ENCODE results near the gene SLC15A4.

The SLC15A4 gene

DNA sequence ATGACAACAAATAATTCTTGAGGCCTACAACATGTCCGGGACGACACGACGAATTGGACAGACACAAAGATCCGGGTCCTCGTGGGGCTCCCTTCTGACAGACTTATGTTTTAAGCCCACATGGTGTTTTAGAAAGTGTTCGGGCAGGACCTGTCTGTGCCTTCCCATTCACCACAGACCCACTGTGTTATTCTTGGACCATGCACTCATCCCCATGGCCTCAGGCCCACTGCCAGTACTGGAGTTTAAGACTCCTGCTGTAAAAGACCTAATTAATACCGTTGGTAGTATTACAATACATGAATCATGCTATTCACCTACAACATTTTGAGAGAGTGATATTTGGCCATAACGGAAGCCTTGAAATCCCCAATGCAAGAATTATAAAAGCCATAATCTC is 20.0 kb downstream of the SLC15A4 start:
- TF ChIP-seq, protein P1, sequence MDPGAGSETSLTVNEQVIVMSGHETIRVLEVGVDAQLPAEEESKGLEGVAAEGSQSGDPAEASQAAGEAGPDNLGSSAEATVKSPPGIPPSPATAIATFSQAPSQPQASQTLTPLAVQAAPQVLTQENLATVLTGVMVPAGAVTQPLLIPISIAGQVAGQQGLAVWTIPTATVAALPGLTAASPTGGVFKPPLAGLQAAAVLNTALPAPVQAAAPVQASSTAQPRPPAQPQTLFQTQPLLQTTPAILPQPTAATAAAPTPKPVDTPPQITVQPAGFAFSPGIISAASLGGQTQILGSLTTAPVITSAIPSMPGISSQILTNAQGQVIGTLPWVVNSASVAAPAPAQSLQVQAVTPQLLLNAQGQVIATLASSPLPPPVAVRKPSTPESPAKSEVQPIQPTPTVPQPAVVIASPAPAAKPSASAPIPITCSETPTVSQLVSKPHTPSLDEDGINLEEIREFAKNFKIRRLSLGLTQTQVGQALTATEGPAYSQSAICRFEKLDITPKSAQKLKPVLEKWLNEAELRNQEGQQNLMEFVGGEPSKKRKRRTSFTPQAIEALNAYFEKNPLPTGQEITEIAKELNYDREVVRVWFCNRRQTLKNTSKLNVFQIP (CRISPR knock-in tag; IDR thresholded peaks at IDR 0.05; ENCODE audit: borderline replicate concordance, low read depth): no peak
- TF ChIP-seq ZNF8 (CRISPR knock-in tag; IDR thresholded peaks at IDR 0.05): no peak
- TF ChIP-seq, protein P2, sequence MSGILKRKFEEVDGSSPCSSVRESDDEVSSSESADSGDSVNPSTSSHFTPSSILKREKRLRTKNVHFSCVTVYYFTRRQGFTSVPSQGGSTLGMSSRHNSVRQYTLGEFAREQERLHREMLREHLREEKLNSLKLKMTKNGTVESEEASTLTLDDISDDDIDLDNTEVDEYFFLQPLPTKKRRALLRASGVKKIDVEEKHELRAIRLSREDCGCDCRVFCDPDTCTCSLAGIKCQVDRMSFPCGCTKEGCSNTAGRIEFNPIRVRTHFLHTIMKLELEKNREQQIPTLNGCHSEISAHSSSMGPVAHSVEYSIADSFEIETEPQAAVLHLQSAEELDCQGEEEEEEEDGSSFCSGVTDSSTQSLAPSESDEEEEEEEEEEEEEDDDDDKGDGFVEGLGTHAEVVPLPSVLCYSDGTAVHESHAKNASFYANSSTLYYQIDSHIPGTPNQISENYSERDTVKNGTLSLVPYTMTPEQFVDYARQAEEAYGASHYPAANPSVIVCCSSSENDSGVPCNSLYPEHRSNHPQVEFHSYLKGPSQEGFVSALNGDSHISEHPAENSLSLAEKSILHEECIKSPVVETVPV (CRISPR knock-in tag; IDR thresholded peaks at IDR 0.05): no peak
- no peak for TF ChIP-seq ARNTL (CRISPR knock-in tag; IDR thresholded peaks at IDR 0.05; ENCODE audit: borderline replicate concordance, low read depth)
- no peak for TF ChIP-seq GLIS3 (CRISPR knock-in tag; IDR thresholded peaks at IDR 0.05)
- no peak for TF ChIP-seq ZC3H10 (CRISPR knock-in tag; IDR thresholded peaks at IDR 0.05)
- TF ChIP-seq, protein P3, sequence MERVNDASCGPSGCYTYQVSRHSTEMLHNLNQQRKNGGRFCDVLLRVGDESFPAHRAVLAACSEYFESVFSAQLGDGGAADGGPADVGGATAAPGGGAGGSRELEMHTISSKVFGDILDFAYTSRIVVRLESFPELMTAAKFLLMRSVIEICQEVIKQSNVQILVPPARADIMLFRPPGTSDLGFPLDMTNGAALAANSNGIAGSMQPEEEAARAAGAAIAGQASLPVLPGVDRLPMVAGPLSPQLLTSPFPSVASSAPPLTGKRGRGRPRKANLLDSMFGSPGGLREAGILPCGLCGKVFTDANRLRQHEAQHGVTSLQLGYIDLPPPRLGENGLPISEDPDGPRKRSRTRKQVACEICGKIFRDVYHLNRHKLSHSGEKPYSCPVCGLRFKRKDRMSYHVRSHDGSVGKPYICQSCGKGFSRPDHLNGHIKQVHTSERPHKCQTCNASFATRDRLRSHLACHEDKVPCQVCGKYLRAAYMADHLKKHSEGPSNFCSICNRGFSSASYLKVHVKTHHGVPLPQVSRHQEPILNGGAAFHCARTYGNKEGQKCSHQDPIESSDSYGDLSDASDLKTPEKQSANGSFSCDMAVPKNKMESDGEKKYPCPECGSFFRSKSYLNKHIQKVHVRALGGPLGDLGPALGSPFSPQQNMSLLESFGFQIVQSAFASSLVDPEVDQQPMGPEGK (CRISPR knock-in tag; IDR thresholded peaks at IDR 0.05; ENCODE audit: borderline replicate concordance): no peak
- TF ChIP-seq ZFP30 (CRISPR knock-in tag; IDR thresholded peaks at IDR 0.05): no peak
- no peak for TF ChIP-seq ESRRG (CRISPR knock-in tag; IDR thresholded peaks at IDR 0.05)
- no peak for TF ChIP-seq ZFP3 (CRISPR knock-in tag; IDR thresholded peaks at IDR 0.05)
- TF ChIP-seq ZNF565 (CRISPR knock-in tag; conservative IDR thresholded peaks at IDR 0.05; ENCODE audit: low read depth): no peak
- TF ChIP-seq CSDC2 (CRISPR knock-in tag; IDR thresholded peaks at IDR 0.05): no peak
- no peak for TF ChIP-seq OSR1 (CRISPR knock-in tag; IDR thresholded peaks at IDR 0.05)
- no peak for TF ChIP-seq ISL1 (CRISPR knock-in tag; IDR thresholded peaks at IDR 0.05)
- no peak for ATAC-seq

DNA sequence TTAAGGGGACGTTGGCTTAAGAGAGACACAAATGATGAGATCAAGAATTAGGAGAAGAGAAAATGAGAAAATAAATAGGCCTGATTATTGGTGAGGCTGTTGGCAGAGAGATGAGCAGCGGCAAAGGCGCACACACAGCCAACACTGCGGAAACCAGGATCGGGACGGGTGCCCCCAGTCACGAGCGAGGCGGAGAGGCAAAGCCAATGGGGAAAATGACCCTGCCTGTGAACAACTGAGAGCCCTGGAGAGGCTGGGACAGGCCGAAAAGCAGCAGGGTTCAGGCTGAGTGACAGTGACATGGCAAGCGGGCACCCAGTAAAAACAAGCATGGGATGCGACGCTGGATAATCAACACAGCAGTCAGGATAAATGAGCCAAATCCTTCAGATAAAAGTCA is 21.0 kb downstream of the SLC15A4 start:
- ATAC-seq: no peak
- TF ChIP-seq ZFP30 (CRISPR knock-in tag; IDR thresholded peaks at IDR 0.05) (no peak), ESRRG (CRISPR knock-in tag; IDR thresholded peaks at IDR 0.05) (no peak), SNAI2 (CRISPR knock-in tag; IDR thresholded peaks at IDR 0.05) (no peak), ZNF8 (CRISPR knock-in tag; IDR thresholded peaks at IDR 0.05) (no peak)

DNA sequence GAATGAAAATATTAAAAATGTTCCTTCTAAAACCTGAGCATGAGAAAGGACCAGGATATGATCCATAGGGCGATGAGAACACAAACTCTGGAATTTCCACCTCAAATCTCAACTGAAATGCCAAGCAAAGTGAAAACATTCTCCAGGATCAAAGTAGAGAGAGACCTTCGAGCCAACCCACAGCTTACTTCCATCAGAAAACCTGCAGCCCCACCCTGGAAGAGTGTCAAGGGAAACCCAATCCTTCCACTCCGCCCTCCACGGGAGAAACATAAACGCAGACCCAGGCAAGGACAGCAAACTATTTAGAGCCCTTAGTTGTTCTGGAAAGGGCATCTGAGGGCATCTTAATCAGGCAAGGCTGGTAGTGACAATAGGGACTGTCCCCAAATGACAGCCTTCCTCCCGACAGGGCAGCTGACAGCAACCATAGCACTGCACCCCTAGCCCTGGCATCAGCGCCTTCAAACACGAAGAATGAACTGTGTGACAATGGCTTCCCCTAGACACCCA is 21.8 kb downstream of the SLC15A4 start:
- TF ChIP-seq CSDC2 (CRISPR knock-in tag; IDR thresholded peaks at IDR 0.05): no peak
- TF ChIP-seq ZNF8 (CRISPR knock-in tag; IDR thresholded peaks at IDR 0.05): no peak
- TF ChIP-seq ZFP3 (CRISPR knock-in tag; IDR thresholded peaks at IDR 0.05): no peak
- TF ChIP-seq, protein P1 (CRISPR knock-in tag; IDR thresholded peaks at IDR 0.05; ENCODE audit: borderline replicate concordance, low read depth): no peak
- ATAC-seq: peak; percentile 77

DNA sequence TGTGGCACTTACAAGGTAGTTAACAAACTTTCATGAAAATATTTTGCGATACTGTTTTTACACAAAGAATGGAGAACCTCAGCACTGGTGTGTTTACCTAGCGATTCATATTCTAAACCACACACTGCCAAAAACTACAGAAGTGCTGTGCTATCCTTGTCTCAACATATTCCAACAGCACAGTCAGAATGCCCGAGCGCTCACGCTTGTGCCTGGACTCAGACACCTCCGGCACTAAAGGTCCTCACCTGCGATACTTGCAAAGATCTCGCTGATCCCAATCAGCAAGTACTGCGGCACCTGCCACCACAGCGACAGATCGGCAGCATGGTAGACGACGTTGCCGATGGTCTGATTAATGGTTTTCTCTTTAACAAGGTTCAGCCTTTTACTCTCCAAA is 23.2 kb downstream of the SLC15A4 start:
- ATAC-seq: no peak
- no peak for TF ChIP-seq ZNF565 (CRISPR knock-in tag; conservative IDR thresholded peaks at IDR 0.05; ENCODE audit: low read depth)
- TF ChIP-seq, protein P1 (CRISPR knock-in tag; IDR thresholded peaks at IDR 0.05; ENCODE audit: borderline replicate concordance, low read depth): no peak
- TF ChIP-seq RARB (CRISPR knock-in tag; IDR thresholded peaks at IDR 0.05): no peak
- no peak for TF ChIP-seq ZC3H10 (CRISPR knock-in tag; IDR thresholded peaks at IDR 0.05)
- TF ChIP-seq CSDC2 (CRISPR knock-in tag; IDR thresholded peaks at IDR 0.05): no peak
- no peak for TF ChIP-seq TOX (CRISPR knock-in tag; IDR thresholded peaks at IDR 0.05; ENCODE audit: borderline replicate concordance)

Data from SK-N-SH treated with all-trans-retinoic acid at 6 μM for 48 hours (cell line).